K562 (cell line): ENCODE data around the gene LYZL4. TPM values are rescaled to one million over a fixed set of nuclear protein-coding genes. Genes with fewer than 3 reads are reported as not detected.

ENCODE experiments used
- ATAC-seq: fragments of 200-7000 bp; cut with Tn5 transposase; 3 replicates; pipeline ENCODE4 v1.9.1; 2020; ENCODE audit warnings: moderate library complexity
- BruUV-seq: library from RNA; stranded (reverse); fragments of 400-500 nt; replicated peaks from 2 replicates; lab custom pipeline; 2021; lab: Mats Ljungman, UMichigan
- CTCF ChIA-PET: fragments of 300-600 bp; formaldehyde crosslinking; extraction: SDS; loops from one replicate; lab custom pipeline; 2021; ENCODE audit warnings: low intra/inter-chr PET ratio; lab: Yijun Ruan, JAX
- POLR2A ChIA-PET: fragments of 300-600, 350-650 bp; sonication (Branson Sonifier 250); formaldehyde crosslinking; extraction: SDS; loops from one replicate; lab custom pipeline; 2021; ENCODE audit warnings: antibody characterized with exemption, inconsistent platforms; lab: Yijun Ruan, JAX
- DNase-seq, 4 experiments: peaks; one replicate each; pipeline versions ENCODE4 v3.0.0 to v3.0.0-alpha.2; 2011 to 2018; ENCODE audit warnings: low spot score in 3 of 4, mixed read lengths in 3 of 4; ENCODE audit errors: extremely low read depth in 1 of 4
- FAIRE-seq: peaks from 2 replicates; lab custom pipeline; 2011; peaks lifted over from hg19 to GRCh38; lab: Jason Lieb, UNC
- H2AFZ ChIP-seq: 2 replicates; pipeline ENCODE4 v1.6.0; 2011; ENCODE audit warnings: low read depth, low read length, control low read depth, inconsistent platforms
- H3K27ac ChIP-seq: fragments of 200-600 bp; 3 replicates; pipeline ENCODE4 v1.8.0; 2011; ENCODE audit warnings: low read depth, mild to moderate bottlenecking, control low read depth, inconsistent platforms, low read length, moderate library complexity, mixed read lengths; ENCODE audit errors: extremely low read depth
- H3K27me3 ChIP-seq, 2 experiments: fragments of 300-600 bp in 1 of 2; 2 replicates in 1 of 2; 3 replicates in 1 of 2; pipeline versions ENCODE4 v1.6.0 to v1.8.0; 2011; ENCODE audit warnings: inconsistent platforms in 2 of 2, low read length in 2 of 2, mild to moderate bottlenecking in 1 of 2, mixed read lengths in 1 of 2, moderate library complexity in 1 of 2; ENCODE audit not compliant: control insufficient read depth in 2 of 2, insufficient read depth in 2 of 2
- H3K36me3 ChIP-seq: fragments of 300-600 bp; 3 replicates; pipeline ENCODE4 v1.8.0; 2011; ENCODE audit warnings: mild to moderate bottlenecking, low read length, inconsistent platforms; ENCODE audit not compliant: control insufficient read depth, insufficient read depth
- H3K4me1 ChIP-seq, 2 experiments: fragments of 200-600 bp in 1 of 2; replicated peaks in 1 of 2; 2 replicates in 1 of 2; 3 replicates in 1 of 2; pipeline versions ENCODE4 v1.5.1 to v1.8.0; 2011; ENCODE audit warnings: inconsistent platforms in 2 of 2, low read length in 2 of 2, mild to moderate bottlenecking in 1 of 2, mixed read lengths in 1 of 2, moderate library complexity in 1 of 2; ENCODE audit not compliant: control insufficient read depth in 2 of 2, insufficient read depth in 2 of 2
- H3K4me2 ChIP-seq: 2 replicates; pipeline ENCODE4 v1.6.1; 2011; ENCODE audit warnings: low read length, control low read depth, inconsistent platforms, mixed read lengths; ENCODE audit not compliant: insufficient read depth
- H3K4me3 ChIP-seq: fragments of 200-600 bp; sonication (generic), shearing (Covaris generic); 2 replicates; pipeline ENCODE4 v1.5.1; 2016; ENCODE audit warnings: control low read depth, inconsistent platforms
- H3K79me2 ChIP-seq: fragments of 200-600 bp; 3 replicates; pipeline ENCODE4 v1.8.0; 2011; ENCODE audit warnings: low read length, inconsistent platforms; ENCODE audit not compliant: control insufficient read depth, insufficient read depth
- H3K9ac ChIP-seq, 2 experiments: 2 replicates each; pipeline versions ENCODE4 v1.6.0 to v1.6.1; 2011; ENCODE audit warnings: low read depth in 2 of 2, low read length in 2 of 2, control low read depth in 1 of 2, inconsistent platforms in 1 of 2, mild to moderate bottlenecking in 1 of 2, mixed read lengths in 1 of 2; ENCODE audit not compliant: insufficient read depth in 1 of 2
- H3K9me1 ChIP-seq: one replicate; pipeline ENCODE4 v1.6.0; 2011; ENCODE audit warnings: inconsistent platforms, mild to moderate bottlenecking, low read length, moderate library complexity; ENCODE audit not compliant: control insufficient read depth, insufficient read depth
- H3K9me3 ChIP-seq: replicated peaks from 2 replicates; pipeline ENCODE4 v1.5.1; 2011; ENCODE audit warnings: low read depth, low read length, inconsistent platforms; ENCODE audit not compliant: control insufficient read depth, insufficient read depth
- H4K20me1 ChIP-seq: replicated peaks from 2 replicates; pipeline ENCODE4 v1.6.1; 2011; ENCODE audit warnings: low read length, inconsistent platforms, mixed read lengths; ENCODE audit not compliant: control insufficient read depth, insufficient read depth
- ASH1L ChIP-seq: fragments of 450-650 bp; IDR thresholded peaks from 2 replicates; pipeline ENCODE4 v1.6.1; 2018; ENCODE audit warnings: borderline replicate concordance, mild to moderate bottlenecking, low read depth; ENCODE audit not compliant: partially characterized antibody
- C11orf30 ChIP-seq: fragments of 450-650 bp; IDR thresholded peaks from 2 replicates; pipeline ENCODE4 v1.6.1; 2016; ENCODE audit warnings: low read depth, mild to moderate bottlenecking
- EHMT2 ChIP-seq: fragments of 450-650 bp; IDR thresholded peaks from 2 replicates; pipeline ENCODE4 v1.6.1; 2018; ENCODE audit warnings: antibody characterized with exemption
- HLTF ChIP-seq: fragments of 450-650 bp; IDR thresholded peaks from 2 replicates; pipeline ENCODE4 v1.6.1; 2016
- KAT8 ChIP-seq: fragments of 450-650 bp; IDR thresholded peaks from 2 replicates; pipeline ENCODE4 v1.6.1; 2016; ENCODE audit warnings: low read depth, mild to moderate bottlenecking
- MYBL2 ChIP-seq, 2 experiments: fragments of 450-650 bp in 1 of 2; sonication (generic) in 1 of 2; formaldehyde crosslinking in 1 of 2; IDR thresholded peaks; 2 replicates each; pipeline versions ENCODE4 v1.6.1 to v1.8.1; 2017 to 2022; ENCODE audit warnings: borderline replicate concordance in 1 of 2, inconsistent platforms in 1 of 2, low read depth in 1 of 2, mild to moderate bottlenecking in 1 of 2, missing genetic modification reagents in 1 of 2, moderate library complexity in 1 of 2
- NCOA1 ChIP-seq: fragments of 450-650 bp; IDR thresholded peaks from 2 replicates; pipeline ENCODE4 v1.6.1; 2016; ENCODE audit warnings: low read depth
- PCBP2 ChIP-seq: fragments of 200-400 bp; formaldehyde crosslinking; IDR thresholded peaks from 2 replicates; pipeline ENCODE4 v1.6.1; 2018; ENCODE audit warnings: low read length, low read depth, mild to moderate bottlenecking, moderate library complexity; ENCODE audit not compliant: poor library complexity, severe bottlenecking
- RFX7 ChIP-seq: fragments of 250-450 bp; sonication (Bioruptor Pico); IDR thresholded peaks from 2 replicates; pipeline ENCODE4 v1.5.1; 2021; ENCODE audit warnings: mild to moderate bottlenecking
- SP1 ChIP-seq: sonication (generic); formaldehyde crosslinking; IDR thresholded peaks from 2 replicates; pipeline ENCODE4 v1.8.1; 2022; ENCODE audit warnings: mild to moderate bottlenecking, missing genetic modification reagents
- TAF9B ChIP-seq: fragments of 450-650 bp; IDR thresholded peaks from 2 replicates; pipeline ENCODE4 v1.6.1; 2018; ENCODE audit warnings: mild to moderate bottlenecking; ENCODE audit not compliant: partially characterized antibody
- ZNF354B ChIP-seq: fragments of 250-450 bp; sonication (Bioruptor Pico); IDR thresholded peaks from 2 replicates; pipeline ENCODE4 v1.4.0; 2020
- ZNF655 ChIP-seq: fragments of 250-450 bp; sonication (Bioruptor Pico); IDR thresholded peaks from 2 replicates; pipeline ENCODE4 v1.5.0; 2021
- ZSCAN29 ChIP-seq: fragments of 450-650 bp; IDR thresholded peaks from 2 replicates; pipeline ENCODE4 v1.6.1; 2017
- WGBS: fragments of 100-300 bp; shearing (Covaris generic); methylation state at CpG from one replicate; pipeline ENCODE4 v1.1.6; 2016; ENCODE audit warnings: low coverage, mixed read lengths; ENCODE audit not compliant: insufficient coverage; ENCODE audit errors: missing lambda C conversion rate; 5-methylcytosine and 5-hydroxymethylcytosine counted together
- in situ Hi-C: fragments of 300-500 bp; cut with MboI; formaldehyde crosslinking; loops from 4 replicates; pipeline ENCODE4 v1.15.0; 2018; ENCODE audit warnings: inconsistent platforms, mixed read lengths
- intact Hi-C: fragments of 100-400 bp; cut with micrococcal nuclease; formaldehyde crosslinking; loops from 2 replicates; pipeline ENCODE4 v1.14.2; 2022
- polyA plus RNA-seq, 8 experiments: library from polyadenylated mRNA; depleted of rRNA in 4 of 8; stranded (reverse) in 5 of 8; unstranded in 3 of 8; fragments of >200 nt; fragmentation: Nextera tagmentation in 2 of 8; fragmentation: Illumina TruSeq in 1 of 8; extraction: Ambion mirVana in 2 of 8; extraction: Trizol in 1 of 8; gene quantifications; 2 replicates each; pipeline versions ENCODE4 v1.2.1 to v1.2.3, GENCODE V29; 2011 to 2014; ENCODE audit warnings: inconsistent platforms in 1 of 8, missing spikeins in 1 of 8
- total RNA-seq, 7 experiments: library from RNA; depleted of rRNA in 6 of 7; stranded (reverse); fragments of >200 nt in 6 of 7; fragmentation: Illumina TruSeq in 2 of 7; extraction: Trizol in 2 of 7; gene quantifications; 2 replicates each; pipeline versions ENCODE4 v1.2.1 to v1.2.3, GENCODE V29; 2011 to 2021; ENCODE audit warnings: low replicate concordance in 1 of 7
- TF ChIP-seq, protein P1 (sequence below): fragments of 450-650 bp; IDR thresholded peaks from 2 replicates; pipeline ENCODE4 v1.7.1; 2018; ENCODE audit warnings: mild to moderate bottlenecking, low read depth; ENCODE audit not compliant: partially characterized antibody

The LYZL4 gene
- total and polyA plus RNA-seq, 9 of the 15 experiments (the other 6 are each of a cell fraction or from before 2014, with no cell fraction given): not detected

- BruUV-seq: no TSS peak
- no peak overlapping the region for H3K27ac ChIP-seq
- in situ Hi-C loops (no loop called here), intact Hi-C loops (no loop called here)
- POLR2A ChIA-PET: interaction anchor here (0.7 kb wide), 1 partner anchor 18 kb away, joined by 4 read pairs; no protein-coding TSS in a partner anchor
- FAIRE-seq (no peak), ATAC-seq (no peak), DNase-seq (no peak)
- no peak overlapping the region for H3K9ac ChIP-seq
- no peak overlapping the region for H3K4me3 ChIP-seq
- no peaks in the 10 kb centered on the region for H3K36me3 ChIP-seq
- peaks cover 11 to 35% of the 10 kb centered on the region in 2 experiments; a peak in 3 of 5 replicates for H3K27me3 ChIP-seq
- no peaks in the 10 kb centered on the region for H4K20me1 ChIP-seq
- no peak overlapping the region for H2AFZ ChIP-seq
- 0% methylated on average over 3 of the region's 3 CpGs for WGBS
- CTCF ChIA-PET: no interaction called here
- H3K79me2 ChIP-seq: no peaks in the 10 kb centered on the region
- no peak overlapping the region for H3K4me2 ChIP-seq
- no peaks in the 10 kb centered on the region for H3K4me1 ChIP-seq
- no peaks in the 10 kb centered on the region for H3K9me3 ChIP-seq
- no peaks in the 10 kb centered on the region for H3K9me1 ChIP-seq
- TF ChIP-seq, protein P1, sequence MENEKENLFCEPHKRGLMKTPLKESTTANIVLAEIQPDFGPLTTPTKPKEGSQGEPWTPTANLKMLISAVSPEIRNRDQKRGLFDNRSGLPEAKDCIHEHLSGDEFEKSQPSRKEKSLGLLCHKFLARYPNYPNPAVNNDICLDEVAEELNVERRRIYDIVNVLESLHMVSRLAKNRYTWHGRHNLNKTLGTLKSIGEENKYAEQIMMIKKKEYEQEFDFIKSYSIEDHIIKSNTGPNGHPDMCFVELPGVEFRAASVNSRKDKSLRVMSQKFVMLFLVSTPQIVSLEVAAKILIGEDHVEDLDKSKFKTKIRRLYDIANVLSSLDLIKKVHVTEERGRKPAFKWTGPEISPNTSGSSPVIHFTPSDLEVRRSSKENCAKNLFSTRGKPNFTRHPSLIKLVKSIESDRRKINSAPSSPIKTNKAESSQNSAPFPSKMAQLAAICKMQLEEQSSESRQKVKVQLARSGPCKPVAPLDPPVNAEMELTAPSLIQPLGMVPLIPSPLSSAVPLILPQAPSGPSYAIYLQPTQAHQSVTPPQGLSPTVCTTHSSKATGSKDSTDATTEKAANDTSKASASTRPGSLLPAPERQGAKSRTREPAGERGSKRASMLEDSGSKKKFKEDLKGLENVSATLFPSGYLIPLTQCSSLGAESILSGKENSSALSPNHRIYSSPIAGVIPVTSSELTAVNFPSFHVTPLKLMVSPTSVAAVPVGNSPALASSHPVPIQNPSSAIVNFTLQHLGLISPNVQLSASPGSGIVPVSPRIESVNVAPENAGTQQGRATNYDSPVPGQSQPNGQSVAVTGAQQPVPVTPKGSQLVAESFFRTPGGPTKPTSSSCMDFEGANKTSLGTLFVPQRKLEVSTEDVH: no peak
- TF ChIP-seq ASH1L (no peak), KAT8 (no peak), HLTF (no peak), ZSCAN29 (no peak), TAF9B (no peak), EHMT2 (no peak), RFX7 (no peak), SP1 (CRISPR knock-in tag) (no peak), C11orf30 (no peak), ZNF354B (CRISPR knock-in tag) (no peak), MYBL2 (IDR thresholded peaks at IDR 0.05; ENCODE audit: low read depth) (no peak), MYBL2 (CRISPR knock-in tag; IDR thresholded peaks at IDR 0.05; ENCODE audit: borderline replicate concordance) (no peak), PCBP2 (no peak), ZNF655 (CRISPR knock-in tag) (no peak), NCOA1 (no peak)
- TF ChIP-seq, all 486 proteins: peak for 0
Measured at GRCh38 chr3:42398080-42398479, 12.3 kb downstream of the LYZL4 start.
